ENCODE data around the gene GLCCI1.

GRCh38 chr7:8130663-8131062 is 162.1 kb downstream of the GLCCI1 start:
- no peak for TF ChIP-seq CTCF (IDR thresholded peaks at IDR 0.05)
- no peak for TF ChIP-seq POLR2A (IDR thresholded peaks at IDR 0.05)

Measured in esophagus squamous epithelium (tissue), 4 donors.